ENCODE data around the gene BBC3. TPM values are rescaled to one million over a fixed set of nuclear protein-coding genes. Genes with fewer than 3 reads are reported as not detected.

Gene BBC3
- total RNA-seq, 4 donors from 2014 or later, result 2.8 to 6.1 (median 4.0) TPM; not detected in 1

- TF ChIP-seq, protein P1, sequence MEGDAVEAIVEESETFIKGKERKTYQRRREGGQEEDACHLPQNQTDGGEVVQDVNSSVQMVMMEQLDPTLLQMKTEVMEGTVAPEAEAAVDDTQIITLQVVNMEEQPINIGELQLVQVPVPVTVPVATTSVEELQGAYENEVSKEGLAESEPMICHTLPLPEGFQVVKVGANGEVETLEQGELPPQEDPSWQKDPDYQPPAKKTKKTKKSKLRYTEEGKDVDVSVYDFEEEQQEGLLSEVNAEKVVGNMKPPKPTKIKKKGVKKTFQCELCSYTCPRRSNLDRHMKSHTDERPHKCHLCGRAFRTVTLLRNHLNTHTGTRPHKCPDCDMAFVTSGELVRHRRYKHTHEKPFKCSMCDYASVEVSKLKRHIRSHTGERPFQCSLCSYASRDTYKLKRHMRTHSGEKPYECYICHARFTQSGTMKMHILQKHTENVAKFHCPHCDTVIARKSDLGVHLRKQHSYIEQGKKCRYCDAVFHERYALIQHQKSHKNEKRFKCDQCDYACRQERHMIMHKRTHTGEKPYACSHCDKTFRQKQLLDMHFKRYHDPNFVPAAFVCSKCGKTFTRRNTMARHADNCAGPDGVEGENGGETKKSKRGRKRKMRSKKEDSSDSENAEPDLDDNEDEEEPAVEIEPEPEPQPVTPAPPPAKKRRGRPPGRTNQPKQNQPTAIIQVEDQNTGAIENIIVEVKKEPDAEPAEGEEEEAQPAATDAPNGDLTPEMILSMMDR (IDR thresholded peaks at IDR 0.05; ENCODE audit: low read depth), result no peak
Measured at GRCh38 chr19:47227352-47228167, 3.4 kb downstream of the BBC3 start.

- TF ChIP-seq, protein P1 (IDR thresholded peaks at IDR 0.05; ENCODE audit: low read depth), result no peak
Measured at GRCh38 chr19:47226426-47227351, 4.3 kb downstream of the BBC3 start.

- TF ChIP-seq, protein P1 (IDR thresholded peaks at IDR 0.05; ENCODE audit: low read depth), result no peak
Measured at GRCh38 chr19:47225746-47226425, 5.1 kb downstream of the BBC3 start.

GRCh38 chr19:47221890-47222289 lies 9.1 kb downstream of the BBC3 start:
- TF ChIP-seq, protein P1 (IDR thresholded peaks at IDR 0.05; ENCODE audit: low read depth), result no peak

DNA sequence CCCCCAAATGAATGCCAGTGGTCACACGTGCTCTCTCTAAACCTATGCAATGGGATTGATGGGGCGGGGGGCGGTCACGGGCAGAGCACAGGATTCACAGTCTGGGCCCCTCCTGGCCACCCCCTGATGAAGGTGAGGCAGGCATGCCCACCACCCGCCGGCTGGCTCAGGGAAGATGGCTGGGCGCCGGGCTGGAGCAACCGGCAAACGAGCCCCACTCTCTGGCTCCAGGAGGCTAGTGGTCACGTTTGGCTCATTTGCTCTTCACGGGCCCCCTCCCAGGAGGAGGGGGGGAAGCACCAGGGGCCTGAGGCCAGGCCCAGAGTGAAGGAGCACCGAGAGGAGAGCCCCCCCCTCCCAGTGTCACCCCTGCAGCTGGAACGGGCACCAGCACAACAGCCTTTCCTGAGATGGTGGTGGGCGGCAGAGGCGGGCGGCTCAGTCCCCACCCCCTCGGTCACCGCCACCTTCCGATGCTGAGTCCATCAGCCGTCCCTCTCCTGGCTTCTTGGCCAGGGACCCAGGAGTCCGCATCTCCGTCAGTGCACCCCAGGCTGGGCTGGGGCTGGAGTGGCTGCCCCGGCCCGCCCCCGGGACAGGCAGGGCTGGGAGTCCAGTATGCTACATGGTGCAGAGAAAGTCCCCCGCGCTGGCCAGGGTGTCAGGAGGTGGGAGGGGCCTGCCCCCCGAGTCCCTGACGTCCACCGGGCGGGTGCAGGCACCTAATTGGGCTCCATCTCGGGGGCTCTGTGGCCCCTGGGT lies 9.7 kb downstream of the BBC3 start:
- TF ChIP-seq, protein P1 (IDR thresholded peaks at IDR 0.05; ENCODE audit: low read depth), result no peak

- TF ChIP-seq, protein P1 (IDR thresholded peaks at IDR 0.05; ENCODE audit: low read depth), result no peak
Measured at GRCh38 chr19:47215581-47215980, 15.4 kb downstream of the BBC3 start.

All from subcutaneous adipose tissue (tissue), 4 donors.